Nephron (organoid): Measurements from ENCODE around the gene CCZ1.
"Not testable (repeated sequence)": the region's sequence is repeated elsewhere in the genome, so short reads cannot be mapped to it uniquely, and the experiment has no call there.

Experiments used
- H3K27ac Mint-ChIP-seq, 3 experiments: 2 replicates each; pipeline ENCODE4 v1.8.0; 2020; ENCODE audit warnings: mixed read lengths in 3 of 3, mild to moderate bottlenecking in 2 of 3, moderate library complexity in 1 of 3
- H3K27me3 Mint-ChIP-seq: 2 replicates; pipeline ENCODE4 v1.8.0; 2021; ENCODE audit warnings: low read depth, mild to moderate bottlenecking, moderate library complexity, mixed read lengths
- H3K36me3 Mint-ChIP-seq: 2 replicates; pipeline ENCODE4 v1.8.0; 2020; ENCODE audit warnings: low read depth, mixed read lengths
- H3K4me1 Mint-ChIP-seq: 2 replicates; pipeline ENCODE4 v1.8.0; 2020; ENCODE audit warnings: mixed read lengths
- H3K4me3 Mint-ChIP-seq, 3 experiments: 2 replicates each; pipeline ENCODE4 v1.8.0; 2020; ENCODE audit warnings: mild to moderate bottlenecking in 3 of 3, mixed read lengths in 3 of 3, moderate library complexity in 2 of 3
- H3K9me3 Mint-ChIP-seq: 2 replicates; pipeline ENCODE4 v1.8.0; 2020; ENCODE audit warnings: mixed read lengths
- TF ChIP-seq, protein P1 (sequence below), 3 experiments: fragments of 200-600 bp; sonication (generic); IDR thresholded peaks; one replicate each; pipeline ENCODE4 v1.5.0; 2021; ENCODE audit warnings: antibody characterized with exemption in 3 of 3; ENCODE audit not compliant: unreplicated experiment in 3 of 3

CCZ1 gene

GRCh38 chr7:5892498-5892897 lies 6.0 kb upstream of the CCZ1 start:
- Mint-ChIP-seq H3K27me3 (no peaks in the 10 kb centered on the region), H3K4me3 (no peak overlapping the region), H3K27ac (no peak overlapping the region), H3K4me1 (no peaks in the 10 kb centered on the region), H3K36me3 (no peaks in the 10 kb centered on the region), H3K9me3 (no peaks in the 10 kb centered on the region)
- TF ChIP-seq, protein P1, sequence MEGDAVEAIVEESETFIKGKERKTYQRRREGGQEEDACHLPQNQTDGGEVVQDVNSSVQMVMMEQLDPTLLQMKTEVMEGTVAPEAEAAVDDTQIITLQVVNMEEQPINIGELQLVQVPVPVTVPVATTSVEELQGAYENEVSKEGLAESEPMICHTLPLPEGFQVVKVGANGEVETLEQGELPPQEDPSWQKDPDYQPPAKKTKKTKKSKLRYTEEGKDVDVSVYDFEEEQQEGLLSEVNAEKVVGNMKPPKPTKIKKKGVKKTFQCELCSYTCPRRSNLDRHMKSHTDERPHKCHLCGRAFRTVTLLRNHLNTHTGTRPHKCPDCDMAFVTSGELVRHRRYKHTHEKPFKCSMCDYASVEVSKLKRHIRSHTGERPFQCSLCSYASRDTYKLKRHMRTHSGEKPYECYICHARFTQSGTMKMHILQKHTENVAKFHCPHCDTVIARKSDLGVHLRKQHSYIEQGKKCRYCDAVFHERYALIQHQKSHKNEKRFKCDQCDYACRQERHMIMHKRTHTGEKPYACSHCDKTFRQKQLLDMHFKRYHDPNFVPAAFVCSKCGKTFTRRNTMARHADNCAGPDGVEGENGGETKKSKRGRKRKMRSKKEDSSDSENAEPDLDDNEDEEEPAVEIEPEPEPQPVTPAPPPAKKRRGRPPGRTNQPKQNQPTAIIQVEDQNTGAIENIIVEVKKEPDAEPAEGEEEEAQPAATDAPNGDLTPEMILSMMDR (IDR thresholded peaks at IDR 0.05; ENCODE audit: unreplicated experiment in 3 of 3): no peak

GRCh38 chr7:5897369-5897919 lies 1.1 kb upstream of the CCZ1 start:
- not testable (repeated sequence) for H3K27me3 Mint-ChIP-seq, H3K4me1 Mint-ChIP-seq
- H3K4me3 Mint-ChIP-seq: peak overlapping the region; percentile 70 to 80 (median 79)

DNA sequence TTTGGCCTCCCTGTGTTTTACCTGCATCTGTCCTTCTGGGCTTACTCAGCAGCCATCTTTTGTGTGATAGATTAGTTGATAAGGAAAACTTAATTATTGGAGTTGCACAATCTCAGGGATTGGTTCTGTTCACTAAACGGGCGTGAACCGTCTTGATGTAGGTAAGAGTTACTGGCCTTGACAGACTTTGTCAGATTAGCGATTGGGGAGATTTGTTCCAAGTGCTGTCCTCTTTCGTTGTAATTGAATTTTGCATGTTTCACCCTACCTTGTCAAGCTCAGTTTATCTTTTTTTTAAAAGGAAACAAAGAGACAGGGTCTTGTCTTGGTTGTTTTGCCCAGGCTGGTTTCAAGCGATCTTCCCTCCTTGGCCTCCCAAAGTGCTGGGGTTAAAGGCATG lies 4.5 kb downstream of the CCZ1 start:
- H3K4me3 Mint-ChIP-seq: not testable (repeated sequence)

More at GRCh38 chr7:5897369-5897919, 1.1 kb upstream of the CCZ1 start:
- not testable (repeated sequence) for H3K36me3 Mint-ChIP-seq, H3K27ac Mint-ChIP-seq, H3K9me3 Mint-ChIP-seq

DNA sequence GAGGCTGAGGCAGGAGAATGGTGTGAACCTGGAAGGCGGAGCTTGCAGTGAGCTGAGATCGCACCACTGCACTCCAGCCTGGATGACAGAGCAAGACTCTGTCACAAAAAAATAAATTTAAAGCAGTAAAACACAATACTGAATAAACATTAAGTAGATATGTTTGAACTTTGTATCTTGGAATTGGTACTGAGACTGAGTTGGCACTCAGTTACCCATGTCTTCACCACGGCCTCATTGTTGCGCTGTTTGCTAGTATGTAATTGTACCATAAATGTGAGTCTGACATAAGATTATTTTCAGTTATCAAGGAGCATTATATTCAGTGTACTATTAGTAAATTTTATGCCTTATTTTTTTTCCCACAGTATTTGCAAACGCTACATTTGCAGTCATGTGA lies 6.2 kb downstream of the CCZ1 start:
- peaks cover 19% of the 10 kb centered on the region for H3K36me3 Mint-ChIP-seq
- H3K4me1 Mint-ChIP-seq, H3K27ac Mint-ChIP-seq, H3K9me3 Mint-ChIP-seq, H3K4me3 Mint-ChIP-seq, H3K27me3 Mint-ChIP-seq: not testable (repeated sequence)

More for the DNA sequence above, 4.5 kb downstream of the CCZ1 start:
- not testable (repeated sequence) for H3K4me1 Mint-ChIP-seq, H3K27ac Mint-ChIP-seq, H3K27me3 Mint-ChIP-seq, H3K9me3 Mint-ChIP-seq
- peaks cover 13% of the 10 kb centered on the region for H3K36me3 Mint-ChIP-seq

GRCh38 chr7:5908835-5909234 lies 10.3 kb downstream of the CCZ1 start:
- not testable (repeated sequence) for H3K27me3 Mint-ChIP-seq, H3K9me3 Mint-ChIP-seq, H3K4me3 Mint-ChIP-seq, H3K4me1 Mint-ChIP-seq
- Mint-ChIP-seq H3K36me3 (peaks cover 19% of the 10 kb centered on the region), H3K27ac (peak overlapping the region in 2 of 3 experiments; percentile 41 to 82)

- not testable (repeated sequence) for H3K27ac Mint-ChIP-seq, H3K9me3 Mint-ChIP-seq, H3K27me3 Mint-ChIP-seq
Measured at GRCh38 chr7:5916529-5916928, 18.0 kb downstream of the CCZ1 start.

DNA sequence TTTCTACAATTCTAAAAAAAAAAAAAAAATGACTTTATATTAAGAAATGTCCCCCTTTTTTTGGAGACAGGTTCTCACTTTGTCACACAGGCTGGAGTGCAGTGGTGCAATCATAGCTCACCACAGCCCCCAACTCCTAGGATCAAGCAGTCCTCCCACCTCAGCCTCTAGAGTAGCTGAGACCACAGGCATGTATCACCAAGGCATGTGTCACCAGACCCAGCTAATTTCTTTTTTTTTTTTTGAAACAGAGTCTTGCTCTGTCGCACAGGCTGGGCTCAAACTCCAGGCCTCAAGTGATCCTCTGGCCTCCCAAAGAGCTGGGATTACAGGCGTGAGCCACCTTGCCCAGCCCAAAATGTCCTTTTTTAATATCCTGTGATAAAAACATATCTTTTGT lies 25.6 kb downstream of the CCZ1 start:
- not testable (repeated sequence) for H3K4me1 Mint-ChIP-seq, H3K27me3 Mint-ChIP-seq, H3K9me3 Mint-ChIP-seq, H3K36me3 Mint-ChIP-seq, H3K27ac Mint-ChIP-seq, H3K4me3 Mint-ChIP-seq

More at GRCh38 chr7:5916529-5916928, 18.0 kb downstream of the CCZ1 start:
- not testable (repeated sequence) for H3K4me1 Mint-ChIP-seq, H3K36me3 Mint-ChIP-seq, H3K4me3 Mint-ChIP-seq

GRCh38 chr7:5924630-5925029 lies 26.1 kb downstream of the CCZ1 start:
- not testable (repeated sequence) for H3K4me3 Mint-ChIP-seq, H3K9me3 Mint-ChIP-seq, H3K27me3 Mint-ChIP-seq, H3K27ac Mint-ChIP-seq, H3K4me1 Mint-ChIP-seq, H3K36me3 Mint-ChIP-seq

DNA sequence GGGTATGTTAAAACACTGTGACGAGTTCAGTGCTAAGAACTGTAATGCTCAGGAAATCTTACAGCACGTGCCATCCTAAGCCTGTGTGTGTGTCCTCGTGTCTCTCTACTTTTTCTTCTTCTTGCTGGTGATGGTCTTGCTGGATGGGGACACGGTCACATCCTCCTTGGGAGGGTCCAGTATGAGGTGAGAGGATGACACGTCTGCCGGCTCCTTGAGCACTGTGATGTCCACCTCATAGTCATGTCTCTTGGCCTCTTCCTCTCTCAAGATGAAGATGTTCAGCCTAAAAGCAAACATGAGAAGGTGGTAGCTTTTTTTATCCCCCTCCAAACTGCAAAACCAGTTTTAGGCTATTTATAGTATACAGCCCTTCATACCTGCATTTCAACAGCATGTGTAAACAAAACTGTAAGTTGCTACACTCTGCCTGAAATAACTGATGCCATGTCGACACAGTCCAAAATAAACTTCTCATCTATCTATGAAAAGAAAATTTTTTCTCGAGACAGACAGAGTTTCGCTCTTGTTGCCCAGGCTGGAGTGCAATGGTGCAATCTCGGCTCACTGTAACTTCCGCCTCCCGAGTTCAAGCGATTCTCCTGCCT lies 27.8 kb downstream of the CCZ1 start:
- not testable (repeated sequence) for H3K36me3 Mint-ChIP-seq, H3K27ac Mint-ChIP-seq, H3K4me3 Mint-ChIP-seq, H3K4me1 Mint-ChIP-seq, H3K27me3 Mint-ChIP-seq, H3K9me3 Mint-ChIP-seq

DNA sequence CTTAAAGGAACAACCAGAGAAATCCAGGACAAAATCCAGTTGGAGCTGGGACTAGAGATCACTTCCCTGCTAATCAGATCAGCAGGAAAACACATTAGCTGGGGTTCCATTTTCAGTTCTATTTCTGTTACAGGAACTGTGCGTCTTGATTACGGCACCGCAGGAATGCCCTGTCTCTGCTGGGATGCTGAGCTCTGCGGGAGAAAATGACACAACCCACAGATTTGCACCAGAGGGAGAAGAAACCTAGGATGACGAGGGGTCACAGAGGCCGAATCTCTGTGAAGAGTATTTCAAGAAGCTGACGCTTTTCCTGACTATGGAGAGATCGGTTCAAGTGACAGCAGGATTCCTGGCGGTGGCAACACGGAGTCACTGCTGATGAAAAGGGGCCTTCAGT lies 31.8 kb downstream of the CCZ1 start:
- H3K27me3 Mint-ChIP-seq, H3K4me3 Mint-ChIP-seq, H3K4me1 Mint-ChIP-seq, H3K36me3 Mint-ChIP-seq, H3K9me3 Mint-ChIP-seq, H3K27ac Mint-ChIP-seq: not testable (repeated sequence)

GRCh38 chr7:5931250-5931649 lies 32.7 kb downstream of the CCZ1 start:
- not testable (repeated sequence) for H3K27me3 Mint-ChIP-seq, H3K4me1 Mint-ChIP-seq, H3K36me3 Mint-ChIP-seq, H3K4me3 Mint-ChIP-seq, H3K9me3 Mint-ChIP-seq
- H3K27ac Mint-ChIP-seq: peak overlapping the region in 1 of 3 experiments; percentile 87

GRCh38 chr7:5931905-5932644 lies 33.5 kb downstream of the CCZ1 start:
- H3K4me3 Mint-ChIP-seq, H3K9me3 Mint-ChIP-seq, H3K36me3 Mint-ChIP-seq, H3K27me3 Mint-ChIP-seq, H3K4me1 Mint-ChIP-seq: not testable (repeated sequence)
- peak overlapping the region in 2 of 3 experiments; percentile 28 to 50 for H3K27ac Mint-ChIP-seq

DNA sequence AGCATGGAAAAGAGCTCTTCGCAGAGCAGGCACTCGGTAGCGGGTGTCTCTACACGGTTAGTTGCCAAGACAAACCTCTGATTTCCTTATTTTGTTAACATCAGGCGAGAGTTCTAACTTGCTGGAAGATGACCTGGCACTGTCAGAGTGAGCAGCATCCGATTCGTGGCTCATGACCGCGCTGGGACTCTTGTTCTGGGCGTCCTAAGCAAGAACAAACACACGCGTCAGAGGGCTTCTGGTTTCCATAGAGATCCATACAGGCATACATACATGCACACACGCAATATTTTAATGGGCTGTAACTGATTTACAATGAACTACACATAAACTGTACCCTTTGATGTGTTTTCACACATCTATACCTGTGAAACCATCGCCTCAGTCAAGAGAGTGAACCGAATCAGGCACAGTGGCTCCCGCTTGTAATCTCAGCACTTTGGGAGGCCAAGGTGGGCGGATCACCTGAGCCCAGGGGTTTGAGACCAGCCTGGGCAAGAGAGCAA lies 36.5 kb downstream of the CCZ1 start:
- H3K27me3 Mint-ChIP-seq, H3K36me3 Mint-ChIP-seq, H3K27ac Mint-ChIP-seq, H3K4me1 Mint-ChIP-seq, H3K4me3 Mint-ChIP-seq, H3K9me3 Mint-ChIP-seq: not testable (repeated sequence)

- H3K27ac Mint-ChIP-seq, H3K27me3 Mint-ChIP-seq, H3K36me3 Mint-ChIP-seq, H3K4me3 Mint-ChIP-seq, H3K9me3 Mint-ChIP-seq, H3K4me1 Mint-ChIP-seq: not testable (repeated sequence)
Measured at GRCh38 chr7:5963205-5963604, 64.7 kb downstream of the CCZ1 start.
